Neutrophil (primary cell): ENCODE results near the gene MEGF11.

Experiments used
- H3K27ac ChIP-seq: fragments of 200-600 bp; sonication (generic); 2 replicates; pipeline ENCODE4 v1.5.1; 2016; ENCODE audit warnings: mild to moderate bottlenecking, moderate library complexity
- H3K27me3 ChIP-seq: fragments of 200-600 bp; sonication (generic); 2 replicates; pipeline ENCODE4 v1.6.0; 2016; ENCODE audit warnings: mild to moderate bottlenecking
- H3K36me3 ChIP-seq: fragments of 200-600 bp; sonication (generic); 2 replicates; pipeline ENCODE4 v1.5.1; 2017
- H3K4me1 ChIP-seq, 2 experiments: fragments of 200-600 bp in 1 of 2; sonication (generic) in 1 of 2; 1 replicate in 1 of 2; 2 replicates in 1 of 2; pipeline versions ENCODE4 v1.5.1 to v1.6.1; 2013 to 2016; ENCODE audit warnings: low read depth in 1 of 2, low read length in 1 of 2, mild to moderate bottlenecking in 1 of 2, moderate library complexity in 1 of 2; ENCODE audit not compliant: control insufficient read depth in 1 of 2, insufficient read depth in 1 of 2
- H3K4me3 ChIP-seq, 2 experiments: fragments of 200-600 bp in 1 of 2; sonication (generic) in 1 of 2; 1 replicate in 1 of 2; 2 replicates in 1 of 2; pipeline ENCODE4 v1.5.1; 2013 to 2016; ENCODE audit warnings: low read depth in 1 of 2, low read length in 1 of 2, mild to moderate bottlenecking in 1 of 2, moderate library complexity in 1 of 2
- H3K9me3 ChIP-seq: fragments of 200-600 bp; sonication (generic); 2 replicates; pipeline ENCODE4 v1.5.1; 2016
- TF ChIP-seq, protein P1 (sequence below): fragments of 200-600 bp; sonication (generic); IDR thresholded peaks from 2 replicates; pipeline ENCODE4 v1.5.1; 2016; ENCODE audit warnings: antibody characterized with exemption

MEGF11 gene

DNA sequence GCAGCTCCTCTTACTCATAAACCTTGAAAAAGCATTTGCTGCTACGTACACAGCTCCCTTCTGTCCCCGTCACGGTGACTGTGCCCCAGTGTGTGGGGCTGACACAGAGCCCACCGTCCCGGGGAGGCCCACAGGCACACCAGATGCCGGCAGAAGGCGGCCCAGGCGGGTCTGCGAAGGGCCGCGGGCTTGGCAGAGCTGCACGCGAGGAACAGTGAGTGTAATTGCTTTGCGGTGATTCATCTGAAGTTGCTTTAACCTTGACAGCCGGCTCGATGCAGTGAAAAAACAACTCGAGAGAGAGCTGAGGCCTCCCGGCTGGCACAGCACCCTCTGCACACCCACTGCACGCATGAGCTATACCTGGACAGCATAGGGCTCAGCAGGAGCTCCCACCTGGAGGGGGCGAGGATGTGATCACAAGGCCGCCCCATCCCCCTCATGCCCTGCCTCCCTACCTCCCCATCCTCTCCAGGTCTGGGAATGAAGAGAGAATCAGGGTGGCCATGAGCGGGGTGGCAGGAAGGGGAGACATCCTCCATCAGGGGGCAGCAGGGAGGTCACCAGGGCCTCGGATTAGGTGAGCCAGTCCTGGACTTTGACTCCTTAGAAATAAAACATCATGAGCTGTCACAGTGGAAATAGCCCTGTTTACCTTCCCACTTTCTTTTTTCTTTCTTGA, 172.7 kb downstream of the MEGF11 start:
- H3K9me3 ChIP-seq: no peaks in the 10 kb centered on the region
- H3K27ac ChIP-seq: no peak overlapping the region
- no peak overlapping the region for H3K4me3 ChIP-seq
- no peaks in the 10 kb centered on the region for H3K36me3 ChIP-seq
- peaks cover 16% of the 10 kb centered on the region for H3K27me3 ChIP-seq
- H3K4me1 ChIP-seq: no peaks in the 10 kb centered on the region
- TF ChIP-seq, protein P1, sequence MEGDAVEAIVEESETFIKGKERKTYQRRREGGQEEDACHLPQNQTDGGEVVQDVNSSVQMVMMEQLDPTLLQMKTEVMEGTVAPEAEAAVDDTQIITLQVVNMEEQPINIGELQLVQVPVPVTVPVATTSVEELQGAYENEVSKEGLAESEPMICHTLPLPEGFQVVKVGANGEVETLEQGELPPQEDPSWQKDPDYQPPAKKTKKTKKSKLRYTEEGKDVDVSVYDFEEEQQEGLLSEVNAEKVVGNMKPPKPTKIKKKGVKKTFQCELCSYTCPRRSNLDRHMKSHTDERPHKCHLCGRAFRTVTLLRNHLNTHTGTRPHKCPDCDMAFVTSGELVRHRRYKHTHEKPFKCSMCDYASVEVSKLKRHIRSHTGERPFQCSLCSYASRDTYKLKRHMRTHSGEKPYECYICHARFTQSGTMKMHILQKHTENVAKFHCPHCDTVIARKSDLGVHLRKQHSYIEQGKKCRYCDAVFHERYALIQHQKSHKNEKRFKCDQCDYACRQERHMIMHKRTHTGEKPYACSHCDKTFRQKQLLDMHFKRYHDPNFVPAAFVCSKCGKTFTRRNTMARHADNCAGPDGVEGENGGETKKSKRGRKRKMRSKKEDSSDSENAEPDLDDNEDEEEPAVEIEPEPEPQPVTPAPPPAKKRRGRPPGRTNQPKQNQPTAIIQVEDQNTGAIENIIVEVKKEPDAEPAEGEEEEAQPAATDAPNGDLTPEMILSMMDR: no peak

DNA sequence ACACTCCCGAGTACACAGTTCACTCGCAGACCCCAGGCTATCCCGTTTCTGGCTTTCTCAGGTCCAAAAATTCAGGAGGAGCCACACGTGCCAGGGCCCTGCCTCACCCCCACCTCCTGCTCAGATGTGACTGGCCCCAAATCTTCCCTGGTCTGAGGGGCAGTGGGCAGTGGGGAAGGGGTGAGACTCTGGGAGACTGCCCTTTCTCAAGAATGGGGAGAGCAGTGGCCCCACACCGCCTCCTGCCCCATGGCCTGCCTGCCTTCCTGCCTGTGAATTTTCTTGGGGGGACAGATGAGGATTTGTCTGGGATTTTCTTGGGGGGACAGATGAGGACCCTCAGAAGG, 174.6 kb downstream of the MEGF11 start:
- Histone ChIP-seq H3K4me3 (no peak overlapping the region), H3K27me3 (peaks cover 16% of the 10 kb centered on the region), H3K4me1 (no peaks in the 10 kb centered on the region), H3K9me3 (no peaks in the 10 kb centered on the region), H3K27ac (no peak overlapping the region), H3K36me3 (no peaks in the 10 kb centered on the region)
- TF ChIP-seq, protein P1: no peak

DNA sequence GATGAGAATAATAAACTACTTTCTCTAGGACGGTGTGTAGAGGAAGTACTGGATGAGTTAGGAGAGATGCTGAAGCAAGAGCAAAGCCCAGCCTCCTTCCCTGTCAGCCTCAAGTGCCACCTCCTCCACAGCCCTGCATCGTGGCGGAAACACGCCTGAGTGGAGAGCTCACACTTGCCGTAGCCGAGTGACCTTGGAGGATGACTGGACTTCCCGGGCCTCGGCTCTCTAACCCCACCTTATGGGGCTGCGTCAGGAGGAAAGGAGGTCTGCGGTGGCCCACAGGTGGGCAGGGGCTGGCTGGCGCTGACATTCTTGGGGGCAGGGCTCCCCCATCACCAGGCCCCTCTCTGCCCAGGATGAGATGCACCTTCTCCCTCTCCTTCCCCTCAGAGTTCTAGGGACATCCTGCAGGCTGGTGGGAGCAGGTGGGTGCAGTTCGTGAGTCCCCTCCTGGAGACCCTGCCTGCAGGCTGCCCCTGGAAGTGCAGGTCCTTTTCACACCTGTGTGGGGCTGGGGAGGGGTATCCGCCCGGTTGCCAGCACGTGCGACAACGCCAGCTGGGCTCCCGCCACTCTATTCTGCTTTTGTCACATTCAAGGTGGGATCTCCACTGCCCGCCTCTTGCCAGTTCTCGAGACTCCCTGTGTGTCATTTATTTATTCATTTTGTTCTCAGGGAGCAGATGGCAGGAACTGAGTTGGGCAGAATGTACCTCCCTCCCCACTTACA, 175.2 kb downstream of the MEGF11 start:
- H3K36me3 ChIP-seq: no peaks in the 10 kb centered on the region

DNA sequence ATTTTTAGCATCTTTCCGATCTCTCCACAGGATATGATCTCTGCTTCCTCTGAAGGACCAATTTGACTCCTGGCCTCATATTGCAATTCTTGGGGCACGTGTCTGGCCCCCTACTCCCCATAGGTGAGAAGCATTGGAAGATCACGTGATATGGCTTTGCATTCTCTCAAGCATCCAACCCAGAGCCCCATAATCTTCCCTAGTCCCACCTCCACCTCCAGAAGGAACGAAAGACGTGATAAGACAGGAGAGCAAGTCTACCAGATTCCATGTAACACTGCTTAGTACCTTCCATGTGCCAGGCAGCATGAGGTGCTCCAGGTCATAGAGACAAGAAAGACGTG, 176.3 kb downstream of the MEGF11 start:
- Histone ChIP-seq H3K4me3 (no peak overlapping the region), H3K27me3 (peaks cover 19% of the 10 kb centered on the region)

More for the DNA sequence above, 175.2 kb downstream of the MEGF11 start:
- Histone ChIP-seq H3K27ac (no peak overlapping the region), H3K4me1 (no peaks in the 10 kb centered on the region), H3K27me3 (peaks cover 19% of the 10 kb centered on the region), H3K9me3 (no peaks in the 10 kb centered on the region), H3K4me3 (no peak overlapping the region)
- TF ChIP-seq, protein P1: no peak

DNA sequence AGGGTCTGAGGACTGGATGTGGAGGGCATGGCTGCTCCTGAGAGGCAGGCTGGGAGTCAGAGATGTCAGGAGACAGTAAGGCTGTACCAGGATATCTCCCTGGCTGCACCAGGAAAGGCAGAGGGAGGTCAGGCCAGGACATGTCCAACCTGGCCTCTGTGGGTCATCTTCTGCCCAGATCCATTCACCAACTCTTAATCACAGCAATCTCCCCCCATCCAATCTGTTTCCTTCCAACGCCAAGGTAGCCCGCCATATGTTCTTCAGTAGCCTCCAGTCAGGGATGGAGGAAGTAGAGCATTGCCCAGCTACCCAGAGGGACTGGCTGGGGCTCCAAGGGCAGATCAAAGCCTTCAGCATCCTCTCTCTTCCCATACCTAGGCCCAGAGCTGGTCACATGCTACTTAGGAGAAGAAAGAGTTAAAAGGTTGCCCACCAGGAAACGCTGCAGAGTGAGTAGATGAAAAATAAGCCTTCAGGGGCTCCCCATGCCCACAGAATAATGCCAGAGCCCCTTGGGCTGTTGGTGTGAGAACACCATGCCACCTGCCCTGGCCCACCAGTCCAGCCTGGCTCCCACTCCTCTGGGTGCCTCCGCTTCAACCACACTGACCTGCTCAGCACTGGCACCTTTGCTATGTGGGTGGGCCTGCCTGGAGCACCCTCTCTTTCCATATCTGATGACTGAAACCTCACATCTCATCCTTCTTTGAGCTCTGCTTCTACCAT, 176.8 kb downstream of the MEGF11 start:
- TF ChIP-seq, protein P1: no peak
- Histone ChIP-seq H3K27ac (no peak overlapping the region), H3K4me3 (no peak overlapping the region), H3K4me1 (no peaks in the 10 kb centered on the region), H3K9me3 (no peaks in the 10 kb centered on the region), H3K27me3 (peaks cover 19% of the 10 kb centered on the region), H3K36me3 (no peaks in the 10 kb centered on the region)

More for the DNA sequence above, 176.3 kb downstream of the MEGF11 start:
- no peak overlapping the region for H3K27ac ChIP-seq
- H3K4me1 ChIP-seq: no peaks in the 10 kb centered on the region
- TF ChIP-seq, protein P1: no peak
- H3K36me3 ChIP-seq: no peaks in the 10 kb centered on the region
- H3K9me3 ChIP-seq: no peaks in the 10 kb centered on the region
